Liver (tissue), 3 donors: ENCODE measurements around the gene PRDM5.

Source experiments
- FOXA1 ChIP-seq: IDR thresholded peaks from 2 replicates; pipeline ENCODE4 v1.6.1; 2016; ENCODE audit warnings: antibody characterized with exemption
- GABPA ChIP-seq, 2 donors: IDR thresholded peaks in 1 of 2; conservative IDR thresholded peaks in 1 of 2; 2 replicates each; pipeline ENCODE4 v1.6.1; 2016; ENCODE audit warnings: antibody characterized with exemption in 2 of 2, mild to moderate bottlenecking in 1 of 2, moderate library complexity in 1 of 2
- JUND ChIP-seq, 2 donors: IDR thresholded peaks; 2 replicates each; pipeline ENCODE4 v1.6.1; 2016; ENCODE audit warnings: antibody characterized with exemption in 2 of 2
- SP1 ChIP-seq: IDR thresholded peaks from 2 replicates; pipeline ENCODE4 v1.6.1; 2018; ENCODE audit warnings: antibody characterized with exemption, mild to moderate bottlenecking
- TAF1 ChIP-seq: conservative IDR thresholded peaks from 2 replicates; pipeline ENCODE4 v1.6.1; 2016; ENCODE audit warnings: antibody characterized with exemption, mild to moderate bottlenecking
- TF ChIP-seq, protein P1 (sequence below): fragments of 150-350 bp; IDR thresholded peaks from 2 replicates; pipeline ENCODE4 v1.5.1; 2017; ENCODE audit warnings: improper control_type of control experiment, low read depth, low read length; ENCODE audit not compliant: missing input control
- TF ChIP-seq, protein P2 (sequence below): IDR thresholded peaks from 2 replicates; pipeline ENCODE4 v1.6.1; 2016; ENCODE audit warnings: antibody characterized with exemption
- TF ChIP-seq, protein P3 (sequence below): IDR thresholded peaks from 2 replicates; pipeline ENCODE4 v1.6.1; 2016; ENCODE audit warnings: antibody characterized with exemption
- donor health status: healthy.
- donor health status: healthy.

DNA sequence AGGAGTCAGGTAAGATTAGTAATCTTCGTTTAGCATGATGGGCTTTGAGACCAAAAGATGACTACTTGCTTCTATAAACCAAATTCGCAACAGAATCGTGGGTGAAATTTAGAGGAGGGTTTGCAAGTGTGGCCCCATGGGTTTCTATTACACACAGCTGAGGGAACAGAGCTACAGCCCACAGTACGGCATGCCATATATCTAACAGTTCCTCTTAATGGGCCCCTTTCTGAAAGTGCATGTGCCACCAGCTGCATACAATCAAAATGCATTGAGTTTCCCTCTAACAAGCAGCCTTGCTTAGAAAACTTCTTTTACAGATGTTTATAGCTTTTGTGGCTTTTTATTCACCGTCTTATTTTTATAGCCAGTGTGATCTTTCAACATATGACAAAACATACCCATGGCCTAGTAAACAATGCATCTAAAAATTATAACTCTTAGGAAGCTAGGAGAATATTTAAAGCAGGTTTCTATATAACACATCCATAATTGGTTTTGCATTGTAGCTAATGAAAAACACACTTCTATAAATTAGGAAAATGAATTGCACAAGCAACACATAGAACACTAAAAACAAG, 202.1 kb downstream of the PRDM5 start:
- TF ChIP-seq, protein P1, sequence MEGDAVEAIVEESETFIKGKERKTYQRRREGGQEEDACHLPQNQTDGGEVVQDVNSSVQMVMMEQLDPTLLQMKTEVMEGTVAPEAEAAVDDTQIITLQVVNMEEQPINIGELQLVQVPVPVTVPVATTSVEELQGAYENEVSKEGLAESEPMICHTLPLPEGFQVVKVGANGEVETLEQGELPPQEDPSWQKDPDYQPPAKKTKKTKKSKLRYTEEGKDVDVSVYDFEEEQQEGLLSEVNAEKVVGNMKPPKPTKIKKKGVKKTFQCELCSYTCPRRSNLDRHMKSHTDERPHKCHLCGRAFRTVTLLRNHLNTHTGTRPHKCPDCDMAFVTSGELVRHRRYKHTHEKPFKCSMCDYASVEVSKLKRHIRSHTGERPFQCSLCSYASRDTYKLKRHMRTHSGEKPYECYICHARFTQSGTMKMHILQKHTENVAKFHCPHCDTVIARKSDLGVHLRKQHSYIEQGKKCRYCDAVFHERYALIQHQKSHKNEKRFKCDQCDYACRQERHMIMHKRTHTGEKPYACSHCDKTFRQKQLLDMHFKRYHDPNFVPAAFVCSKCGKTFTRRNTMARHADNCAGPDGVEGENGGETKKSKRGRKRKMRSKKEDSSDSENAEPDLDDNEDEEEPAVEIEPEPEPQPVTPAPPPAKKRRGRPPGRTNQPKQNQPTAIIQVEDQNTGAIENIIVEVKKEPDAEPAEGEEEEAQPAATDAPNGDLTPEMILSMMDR = no peak
- TF ChIP-seq FOXA1 (no peak), GABPA (IDR thresholded peaks at IDR 0.05 in 1 of 2, conservative IDR thresholded peaks at IDR 0.05 in 1 of 2) (no peak), JUND (IDR thresholded peaks at IDR 0.05) (no peak), TAF1 (no peak), SP1 (no peak)
- TF ChIP-seq, protein P2, sequence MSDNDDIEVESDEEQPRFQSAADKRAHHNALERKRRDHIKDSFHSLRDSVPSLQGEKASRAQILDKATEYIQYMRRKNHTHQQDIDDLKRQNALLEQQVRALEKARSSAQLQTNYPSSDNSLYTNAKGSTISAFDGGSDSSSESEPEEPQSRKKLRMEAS = no peak
- TF ChIP-seq, protein P3, sequence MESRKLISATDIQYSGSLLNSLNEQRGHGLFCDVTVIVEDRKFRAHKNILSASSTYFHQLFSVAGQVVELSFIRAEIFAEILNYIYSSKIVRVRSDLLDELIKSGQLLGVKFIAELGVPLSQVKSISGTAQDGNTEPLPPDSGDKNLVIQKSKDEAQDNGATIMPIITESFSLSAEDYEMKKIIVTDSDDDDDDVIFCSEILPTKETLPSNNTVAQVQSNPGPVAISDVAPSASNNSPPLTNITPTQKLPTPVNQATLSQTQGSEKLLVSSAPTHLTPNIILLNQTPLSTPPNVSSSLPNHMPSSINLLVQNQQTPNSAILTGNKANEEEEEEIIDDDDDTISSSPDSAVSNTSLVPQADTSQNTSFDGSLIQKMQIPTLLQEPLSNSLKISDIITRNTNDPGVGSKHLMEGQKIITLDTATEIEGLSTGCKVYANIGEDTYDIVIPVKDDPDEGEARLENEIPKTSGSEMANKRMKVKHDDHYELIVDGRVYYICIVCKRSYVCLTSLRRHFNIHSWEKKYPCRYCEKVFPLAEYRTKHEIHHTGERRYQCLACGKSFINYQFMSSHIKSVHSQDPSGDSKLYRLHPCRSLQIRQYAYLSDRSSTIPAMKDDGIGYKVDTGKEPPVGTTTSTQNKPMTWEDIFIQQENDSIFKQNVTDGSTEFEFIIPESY = no peak
